OCI-LY1 (cell line): ENCODE measurements around the gene LAMC1.

Experiments used
- H2AFZ ChIP-seq: fragments of 200-600 bp; sonication (generic), shearing (Covaris generic); 2 replicates; pipeline ENCODE4 v1.6.0; 2014; ENCODE audit warnings: antibody characterized with exemption, mild to moderate bottlenecking, low read length
- H3F3A ChIP-seq: fragments of 200-600 bp; sonication (generic), shearing (Covaris generic); 2 replicates; pipeline ENCODE4 v1.6.0; 2014; ENCODE audit warnings: mild to moderate bottlenecking, antibody characterized with exemption, low read length, moderate library complexity; ENCODE audit not compliant: insufficient read depth
- H3K27ac ChIP-seq: fragments of 200-600 bp; sonication (generic); 2 replicates; pipeline ENCODE4 v1.5.1; 2014; ENCODE audit warnings: low read length, mixed run types, mild to moderate bottlenecking, low read depth; ENCODE audit not compliant: poor library complexity, severe bottlenecking
- H3K27me3 ChIP-seq: fragments of 200-600 bp; sonication (generic); 2 replicates; pipeline ENCODE4 v1.6.0; 2014; ENCODE audit warnings: antibody characterized with exemption, mild to moderate bottlenecking, low read length, moderate library complexity; ENCODE audit not compliant: insufficient read depth
- H3K36me3 ChIP-seq: fragments of 200-600 bp; sonication (generic); 2 replicates; pipeline ENCODE4 v1.6.1; 2014; ENCODE audit warnings: mild to moderate bottlenecking, antibody characterized with exemption, low read length, moderate library complexity, mixed read lengths; ENCODE audit not compliant: insufficient read depth
- H3K4me1 ChIP-seq: fragments of 200-600 bp; sonication (generic); 2 replicates; pipeline ENCODE4 v1.5.1; 2014; ENCODE audit warnings: mild to moderate bottlenecking, low read length, moderate library complexity; ENCODE audit not compliant: insufficient read depth, severe bottlenecking
- H3K4me2 ChIP-seq: fragments of 200-600 bp; sonication (generic), shearing (Covaris generic); 2 replicates; pipeline ENCODE4 v1.6.1; 2014; ENCODE audit warnings: low read length
- H3K4me3 ChIP-seq: fragments of 200-600 bp; sonication (generic); 2 replicates; pipeline ENCODE4 v1.5.1; 2014; ENCODE audit warnings: low read length, low read depth, mild to moderate bottlenecking, mixed read lengths; ENCODE audit not compliant: poor library complexity, severe bottlenecking
- H3K79me2 ChIP-seq: fragments of 200-600 bp; shearing (Covaris generic); 2 replicates; pipeline ENCODE4 v1.6.1; 2016; ENCODE audit warnings: mixed run types, low read length, mixed read lengths; ENCODE audit not compliant: insufficient read depth
- H3K9ac ChIP-seq: fragments of 200-600 bp; sonication (generic), shearing (Covaris generic); 2 replicates; pipeline ENCODE4 v1.6.1; 2014; ENCODE audit warnings: mild to moderate bottlenecking, low read length, mixed read lengths
- H3K9me2 ChIP-seq: fragments of 200-600 bp; sonication (generic), shearing (Covaris generic); 2 replicates; pipeline ENCODE4 v1.6.1; 2014; ENCODE audit warnings: low read depth, mild to moderate bottlenecking, low read length, mixed read lengths
- H3K9me3 ChIP-seq: fragments of 200-600 bp; shearing (Covaris generic); 2 replicates; pipeline ENCODE4 v1.6.1; 2014; ENCODE audit warnings: low read length, mixed read lengths
- H4K20me1 ChIP-seq: fragments of 200-600 bp; sonication (generic), shearing (Covaris generic); 2 replicates; pipeline ENCODE4 v1.6.0; 2016; ENCODE audit warnings: mild to moderate bottlenecking, low read length; ENCODE audit not compliant: insufficient read depth
- CTCF ChIP-seq: fragments of 200-600 bp; sonication (generic), shearing (Covaris generic); IDR thresholded peaks from 2 replicates; pipeline ENCODE4 v1.5.1; 2017; ENCODE audit warnings: mild to moderate bottlenecking, antibody characterized with exemption, low read length, moderate library complexity, mixed read lengths
- EZH2 ChIP-seq: fragments of 200-600 bp; sonication (generic), shearing (Covaris generic); IDR thresholded peaks from 2 replicates; pipeline ENCODE4 v1.8.0; 2017; ENCODE audit warnings: borderline replicate concordance, mixed run types, mild to moderate bottlenecking, antibody characterized with exemption, low read length, moderate library complexity, mixed read lengths

LAMC1 gene

DNA sequence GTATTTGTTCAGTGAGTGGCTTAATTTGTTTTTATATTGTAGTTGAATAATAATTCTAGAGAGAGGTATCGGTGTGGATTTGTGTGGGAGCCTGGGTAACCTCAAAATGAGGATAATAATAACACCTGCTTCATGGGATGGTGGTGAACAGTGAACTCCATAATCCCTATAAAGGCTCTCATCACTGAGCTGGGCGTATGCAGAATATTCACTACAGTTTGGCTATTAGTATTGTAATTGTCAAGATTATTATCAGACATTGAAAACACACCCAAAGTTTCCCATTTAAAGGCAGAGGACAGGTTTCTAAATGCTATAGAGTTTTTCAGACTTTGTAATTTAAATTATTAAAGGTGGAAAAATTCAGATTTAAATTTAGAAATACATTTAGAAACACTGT is 155.8 kb downstream of the LAMC1 start:
- Histone ChIP-seq H3K36me3 (no peaks in the 10 kb centered on the region), H3K4me2 (no peak overlapping the region), H3F3A (no peaks in the 10 kb centered on the region), H3K9me2 (no peaks in the 10 kb centered on the region), H3K9me3 (no peaks in the 10 kb centered on the region), H3K27me3 (0 out of 2 replicates have a peak, but pooled peaks cover 5% of the 10 kb centered on the region), H3K27ac (no peak overlapping the region), H4K20me1 (no peaks in the 10 kb centered on the region), H3K9ac (no peak overlapping the region), H2AFZ (no peak overlapping the region), H3K4me1 (peaks cover 7% of the 10 kb centered on the region), H3K79me2 (no peaks in the 10 kb centered on the region), H3K4me3 (no peak overlapping the region)
- TF ChIP-seq EZH2 (no peak), CTCF (no peak)

- Histone ChIP-seq H3K27ac (no peak overlapping the region), H3K9me2 (no peaks in the 10 kb centered on the region), H3K79me2 (no peaks in the 10 kb centered on the region), H3K9me3 (no peaks in the 10 kb centered on the region), H3K36me3 (no peaks in the 10 kb centered on the region), H3K4me3 (no peak overlapping the region), H4K20me1 (no peaks in the 10 kb centered on the region), H3K27me3 (0 out of 2 replicates have a peak, but pooled peaks cover 5% of the 10 kb centered on the region), H3K4me2 (no peak overlapping the region), H3K4me1 (peaks cover 7% of the 10 kb centered on the region), H3F3A (no peaks in the 10 kb centered on the region), H3K9ac (no peak overlapping the region), H2AFZ (no peak overlapping the region)
- TF ChIP-seq EZH2 (no peak), CTCF (no peak)
These were observed 157.0 kb downstream of the LAMC1 start for GRCh38 chr1:183180218-183180617.

- Histone ChIP-seq H3K27me3 (0 out of 2 replicates have a peak, but pooled peaks cover 5% of the 10 kb centered on the region), H3K9me2 (no peaks in the 10 kb centered on the region), H3K4me1 (peaks cover 7% of the 10 kb centered on the region), H3K4me3 (no peak overlapping the region), H3K27ac (no peak overlapping the region), H3K36me3 (no peaks in the 10 kb centered on the region), H3K4me2 (no peak overlapping the region), H3K9me3 (no peaks in the 10 kb centered on the region), H3K9ac (no peak overlapping the region), H3K79me2 (no peaks in the 10 kb centered on the region), H3F3A (no peaks in the 10 kb centered on the region), H4K20me1 (no peaks in the 10 kb centered on the region), H2AFZ (no peak overlapping the region)
- no peak for TF ChIP-seq EZH2
- TF ChIP-seq CTCF = no peak
These were observed 157.4 kb downstream of the LAMC1 start for GRCh38 chr1:183180634-183181056.
